Fibroblast of the conjunctiva (primary cell): Measurements from ENCODE around the gene KLHL2.
"Not testable (repeated sequence)": the region's sequence is repeated elsewhere in the genome, so short reads cannot be mapped to it uniquely, and the experiment has no call there.

Source experiments
- DNase-seq: peaks from one replicate; pipeline ENCODE4 v3.0.0-alpha.2; 2010; ENCODE audit warnings: low read depth

Gene KLHL2, protein sequence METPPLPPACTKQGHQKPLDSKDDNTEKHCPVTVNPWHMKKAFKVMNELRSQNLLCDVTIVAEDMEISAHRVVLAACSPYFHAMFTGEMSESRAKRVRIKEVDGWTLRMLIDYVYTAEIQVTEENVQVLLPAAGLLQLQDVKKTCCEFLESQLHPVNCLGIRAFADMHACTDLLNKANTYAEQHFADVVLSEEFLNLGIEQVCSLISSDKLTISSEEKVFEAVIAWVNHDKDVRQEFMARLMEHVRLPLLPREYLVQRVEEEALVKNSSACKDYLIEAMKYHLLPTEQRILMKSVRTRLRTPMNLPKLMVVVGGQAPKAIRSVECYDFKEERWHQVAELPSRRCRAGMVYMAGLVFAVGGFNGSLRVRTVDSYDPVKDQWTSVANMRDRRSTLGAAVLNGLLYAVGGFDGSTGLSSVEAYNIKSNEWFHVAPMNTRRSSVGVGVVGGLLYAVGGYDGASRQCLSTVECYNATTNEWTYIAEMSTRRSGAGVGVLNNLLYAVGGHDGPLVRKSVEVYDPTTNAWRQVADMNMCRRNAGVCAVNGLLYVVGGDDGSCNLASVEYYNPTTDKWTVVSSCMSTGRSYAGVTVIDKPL

DNA sequence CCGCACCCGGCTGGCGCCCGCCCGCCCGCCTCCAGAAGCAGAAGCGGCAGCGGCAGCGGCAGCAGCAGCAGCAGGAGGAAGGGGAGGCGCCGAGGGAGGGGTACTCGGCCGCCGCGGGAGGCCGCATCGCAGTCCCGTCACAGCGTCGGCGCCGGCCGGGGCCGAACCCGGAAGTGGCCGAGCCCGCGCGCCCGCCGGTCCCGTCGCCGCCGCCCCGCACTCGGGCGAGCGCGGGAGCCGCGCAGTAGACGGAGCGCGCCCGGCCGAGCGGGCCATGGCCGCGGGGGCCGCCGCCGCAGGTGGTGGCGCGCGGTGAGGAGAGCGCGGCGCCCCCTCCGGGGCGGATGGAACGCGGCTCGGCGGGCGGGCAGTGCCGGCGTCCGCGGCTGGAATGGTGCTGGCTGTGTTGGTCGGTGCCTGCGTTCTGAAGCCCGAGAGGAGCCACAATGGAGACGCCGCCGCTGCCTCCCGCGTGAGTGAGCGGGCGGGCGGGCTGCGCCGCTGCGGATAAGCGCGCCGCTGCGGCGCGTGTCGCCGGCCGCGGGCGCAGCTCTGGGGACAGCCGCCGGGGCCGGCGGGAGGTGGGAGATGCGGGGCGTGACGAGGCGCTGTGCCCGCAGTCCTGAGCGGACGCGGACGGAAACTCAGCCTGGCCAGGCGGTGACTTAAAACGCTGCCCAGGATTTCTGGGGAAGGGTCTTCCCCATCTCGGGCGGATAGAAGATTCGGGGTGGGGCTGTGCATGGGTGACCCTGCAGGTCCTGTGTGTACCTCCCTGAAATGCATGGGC lies at the start of gene KLHL2:
TSS of gene KLHL2 (plus strand) at position 131 of the 790 bp plus-strand sequence. CDS start at position 447, 316 bp downstream.
- DNase-seq: peak; percentile 43

DNA sequence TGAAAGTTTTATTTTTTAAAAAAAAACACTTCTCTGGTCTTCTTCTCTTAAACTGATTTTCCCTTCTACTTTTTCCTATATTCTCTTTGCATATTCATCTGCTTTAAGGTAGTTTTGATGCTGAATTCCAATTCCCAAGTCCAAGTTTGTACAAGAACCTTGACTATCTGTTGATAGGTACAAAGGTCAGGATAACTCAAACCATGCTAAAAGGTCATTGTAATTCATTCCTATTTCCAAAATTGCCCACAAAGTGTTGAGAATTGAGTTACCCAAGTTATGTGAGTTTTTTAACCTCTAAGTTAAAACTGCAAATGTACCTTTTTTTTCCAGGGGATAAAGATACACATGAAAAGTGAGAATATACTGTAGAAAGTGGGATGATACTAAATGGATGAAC lies 48.6 kb upstream of the KLHL2 start:
- no peak for DNase-seq

GRCh38 chr4:165164257-165164656 lies 43.1 kb upstream of the KLHL2 start:
- DNase-seq: no peak

DNA sequence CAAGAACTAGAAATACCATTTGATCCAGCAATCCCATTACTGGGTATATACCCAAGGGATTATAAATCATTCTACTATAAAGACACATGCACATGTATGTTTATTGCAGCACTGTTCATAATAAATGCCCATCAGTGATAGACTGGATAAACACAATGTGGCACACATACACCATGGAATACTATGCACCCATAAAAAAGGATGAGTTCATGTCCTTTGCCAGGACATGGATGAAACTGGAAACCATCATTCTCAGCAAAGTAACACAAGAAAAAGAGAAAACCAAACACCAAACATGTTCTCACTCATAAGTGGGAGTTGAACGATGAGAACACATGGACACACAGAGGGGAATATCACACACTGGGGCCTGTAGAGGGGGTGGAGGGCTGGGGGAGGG lies 40.5 kb upstream of the KLHL2 start:
- DNase-seq: not testable (repeated sequence)

GRCh38 chr4:165167650-165168049 lies 39.7 kb upstream of the KLHL2 start:
- DNase-seq: no peak

DNA sequence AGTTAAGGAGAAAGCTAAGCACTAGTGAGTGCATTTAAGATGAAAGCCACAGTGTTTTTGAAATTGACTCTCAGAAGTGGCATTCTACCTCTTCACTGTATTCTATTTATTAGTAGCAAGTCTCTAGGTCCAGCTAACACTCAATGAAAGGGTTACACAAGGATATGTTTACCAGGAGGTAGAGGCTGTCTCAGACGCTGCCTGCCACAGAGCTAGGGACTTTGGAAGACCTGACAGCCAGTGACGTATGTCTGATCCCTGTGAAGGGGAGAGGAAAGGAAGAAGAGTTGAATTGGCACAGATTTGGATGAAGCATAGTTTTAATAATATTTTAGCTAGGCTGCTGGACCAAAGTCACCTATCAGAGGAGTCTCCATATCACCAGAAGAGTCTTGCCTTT lies 36.5 kb upstream of the KLHL2 start:
- DNase-seq: no peak

- DNase-seq: not testable (repeated sequence)
Measured at GRCh38 chr4:165175470-165175869, 31.9 kb upstream of the KLHL2 start.

GRCh38 chr4:165175879-165176278 lies 31.5 kb upstream of the KLHL2 start:
- no peak for DNase-seq

DNA sequence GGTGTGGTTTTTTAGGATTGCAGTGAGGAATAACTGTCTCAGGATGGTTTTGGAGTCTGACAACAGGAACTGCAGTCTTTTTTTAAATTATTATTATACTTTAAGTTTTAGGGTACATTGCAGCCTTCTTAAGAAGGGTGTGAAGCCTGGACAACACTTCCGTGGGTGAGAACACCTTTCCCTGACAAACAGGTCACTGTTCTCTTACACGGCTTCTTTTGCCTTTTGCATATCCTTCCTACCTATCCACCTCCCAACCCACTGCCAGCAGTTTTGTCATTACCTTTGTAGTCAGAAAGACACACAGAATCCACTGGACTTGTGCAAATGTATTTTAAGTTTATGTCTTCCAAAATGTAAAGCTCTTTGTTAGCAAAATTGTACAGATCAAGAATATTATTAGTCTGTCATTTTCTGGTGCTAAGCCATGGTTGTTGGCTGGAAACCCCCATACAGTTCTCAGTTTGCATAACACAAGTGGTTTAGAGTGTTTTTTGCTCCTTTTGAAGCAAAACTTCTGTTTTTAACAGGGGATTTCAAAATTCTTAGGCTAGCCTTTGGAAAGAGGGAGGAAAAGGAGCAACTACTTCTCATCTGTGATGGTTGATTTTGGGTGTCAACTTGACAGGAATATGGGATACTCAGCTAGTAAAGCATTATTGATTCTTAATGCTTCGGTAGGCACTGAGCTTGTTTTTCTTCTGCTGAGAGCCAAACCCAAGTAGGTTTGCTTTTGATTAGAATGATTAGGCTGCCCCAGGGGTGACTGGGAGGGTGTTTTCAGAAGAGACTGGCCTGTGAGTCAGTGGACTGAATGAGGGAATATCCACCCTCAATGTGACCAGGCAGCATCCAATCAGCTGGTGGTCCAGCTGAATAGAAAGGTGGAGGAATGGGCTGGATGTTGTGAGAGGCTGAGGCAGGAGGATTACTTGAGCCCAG lies 29.4 kb upstream of the KLHL2 start:
- DNase-seq: no peak

- no peak for DNase-seq
Measured at GRCh38 chr4:165184220-165184619, 23.1 kb upstream of the KLHL2 start.

DNA sequence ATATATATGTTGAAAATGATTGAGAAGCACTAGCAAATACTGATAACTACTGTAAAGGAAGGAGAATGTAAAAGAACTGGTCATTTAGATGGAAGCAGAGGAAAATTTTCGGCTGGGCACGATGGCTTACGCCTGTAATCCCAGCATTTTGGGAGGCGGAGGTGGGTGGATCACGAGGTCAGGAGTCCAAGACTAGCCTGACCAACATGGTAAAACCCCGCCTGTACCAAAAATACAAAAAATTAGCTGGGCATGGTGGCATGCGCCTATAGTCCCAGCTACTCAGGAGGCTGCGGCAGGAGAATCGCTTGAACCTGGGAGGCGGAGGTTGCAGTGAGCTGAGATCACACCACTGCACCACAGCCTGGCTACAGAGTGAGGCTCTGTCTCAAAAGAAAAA lies 22.4 kb upstream of the KLHL2 start:
- DNase-seq: not testable (repeated sequence)

GRCh38 chr4:165185448-165185847 lies 21.9 kb upstream of the KLHL2 start:
- no peak for DNase-seq

GRCh38 chr4:165190591-165191347 lies 16.6 kb upstream of the KLHL2 start:
- DNase-seq: no peak

- no peak for DNase-seq
Measured at GRCh38 chr4:165191348-165191656, 16.1 kb upstream of the KLHL2 start.

DNA sequence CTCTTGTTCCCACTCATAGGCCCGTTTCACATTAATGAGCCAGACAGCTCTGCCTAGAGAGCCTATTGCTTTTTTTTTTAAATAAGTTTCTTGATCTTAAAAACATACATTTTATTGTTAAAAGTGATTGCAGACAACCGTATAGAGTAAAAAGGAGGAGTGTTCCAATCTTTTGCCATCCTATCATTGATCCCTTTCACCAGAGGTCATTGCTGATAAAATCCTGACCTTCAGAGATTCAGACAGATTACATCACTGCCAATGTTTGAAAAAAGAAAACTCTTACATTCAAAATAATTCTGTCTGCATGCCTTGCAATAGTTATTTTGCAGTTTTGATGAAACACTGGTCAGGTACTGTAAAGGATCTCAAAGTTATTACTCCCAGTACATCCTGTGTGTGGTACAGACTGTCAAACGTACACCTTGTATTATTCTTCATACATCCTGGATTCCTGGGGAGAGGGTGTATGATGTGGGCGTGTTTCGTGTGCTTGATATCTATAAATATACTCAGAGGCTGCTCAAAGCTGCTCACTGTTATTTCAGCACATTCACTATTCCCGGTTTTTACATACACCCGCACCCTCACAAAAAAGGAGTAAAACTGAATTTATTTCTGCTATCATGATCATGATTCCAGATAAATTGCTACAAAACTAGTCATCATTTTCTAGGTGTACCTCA lies 15.4 kb upstream of the KLHL2 start:
- DNase-seq: no peak

DNA sequence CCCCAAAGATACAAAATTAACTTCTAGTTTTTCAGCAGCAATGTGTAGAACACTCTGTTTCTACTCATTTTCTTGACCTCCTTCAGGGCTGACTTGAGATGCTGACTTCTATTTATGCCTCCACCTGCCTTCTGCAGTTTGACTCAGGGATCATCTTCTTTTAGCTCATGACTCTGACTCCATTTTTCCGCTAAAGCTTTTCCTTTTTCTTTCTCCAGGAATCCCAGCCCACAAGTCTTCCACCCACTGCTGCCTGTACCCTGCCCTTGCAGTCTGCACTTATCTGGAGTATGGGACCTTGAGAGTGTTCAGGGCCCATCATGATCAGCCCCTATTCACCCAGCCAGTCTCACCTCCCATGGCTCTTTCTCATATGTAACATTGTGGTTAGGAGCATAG lies 14.9 kb upstream of the KLHL2 start:
- no peak for DNase-seq

DNA sequence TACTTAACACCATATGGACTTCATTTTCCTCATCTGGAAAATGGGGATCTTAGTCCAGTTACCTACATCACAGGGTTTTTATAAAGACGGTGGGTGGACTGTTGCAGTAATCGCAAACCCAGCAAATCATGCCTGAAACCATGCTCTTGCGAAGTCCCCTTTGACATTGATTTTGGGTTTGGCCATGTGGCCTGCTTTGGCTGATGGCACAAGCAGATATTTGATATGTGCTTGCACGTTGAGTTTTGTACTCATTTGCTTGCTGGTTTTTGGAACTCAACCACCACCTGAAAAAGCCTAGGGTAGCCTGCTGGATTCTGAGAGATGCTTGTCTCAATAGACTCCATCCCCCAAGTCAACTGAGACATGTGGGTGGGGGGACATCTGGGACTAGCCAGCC lies 14.4 kb upstream of the KLHL2 start:
- no peak for DNase-seq

GRCh38 chr4:165194368-165194767 lies 13.0 kb upstream of the KLHL2 start:
- no peak for DNase-seq

DNA sequence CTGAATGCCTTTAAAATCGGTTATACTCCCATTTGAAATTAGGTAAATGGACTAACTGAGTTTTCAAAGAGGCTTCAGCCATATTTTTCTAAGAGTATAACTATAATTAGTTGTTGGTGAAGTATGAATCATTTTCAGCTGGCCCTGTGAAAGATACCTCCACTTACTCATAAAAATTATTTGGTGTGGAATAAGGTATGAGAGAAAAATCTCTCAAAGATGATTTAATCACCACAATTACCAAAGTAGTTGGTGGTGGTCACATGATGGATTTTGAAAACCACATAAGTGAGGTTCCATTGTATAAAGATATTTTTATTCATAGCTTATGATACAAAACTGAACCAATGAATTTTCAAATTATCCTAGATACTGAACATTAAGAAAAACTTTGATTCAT lies 9.0 kb upstream of the KLHL2 start:
- no peak for DNase-seq

DNA sequence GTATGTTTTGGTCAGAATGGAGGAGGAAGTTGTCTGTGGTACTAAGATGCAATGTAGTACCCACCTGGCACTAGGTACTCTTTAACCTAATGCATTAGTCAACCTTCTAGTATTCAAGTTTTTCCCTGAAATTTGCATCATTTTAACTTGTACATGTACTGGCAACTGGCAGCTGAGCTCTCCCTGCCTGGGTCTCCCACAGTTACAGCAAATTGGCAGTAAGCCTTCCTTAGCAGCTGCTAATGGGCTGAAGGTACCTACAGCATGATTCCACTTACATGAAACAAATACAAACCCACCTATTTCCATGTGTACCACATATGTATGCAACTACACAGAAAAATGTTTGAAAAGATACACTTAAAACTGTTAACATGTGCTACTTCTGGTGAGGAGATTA lies 8.1 kb upstream of the KLHL2 start:
- DNase-seq: no peak

GRCh38 chr4:165199722-165200121 lies 7.6 kb upstream of the KLHL2 start:
- DNase-seq: no peak
